Mammary epithelial cell (primary cell): ENCODE results near the gene IGFBP7.

ENCODE experiments used
- EZH2 ChIP-seq: IDR thresholded peaks from 2 replicates; pipeline ENCODE4 v1.6.1; 2012; ENCODE audit warnings: low read length, inconsistent platforms, borderline replicate concordance
- TF ChIP-seq, protein P1 (sequence below), 2 donors: IDR thresholded peaks in 1 of 2; conservative IDR thresholded peaks in 1 of 2; 2 replicates each; pipeline ENCODE4 v1.5.1; 2011 to 2012; ENCODE audit warnings: inconsistent platforms in 2 of 2, low read length in 2 of 2, mild to moderate bottlenecking in 2 of 2, control low read depth in 1 of 2, low read depth in 1 of 2; ENCODE audit not compliant: insufficient read depth in 1 of 2; ENCODE audit errors: extremely low read depth in 1 of 2

DNA sequence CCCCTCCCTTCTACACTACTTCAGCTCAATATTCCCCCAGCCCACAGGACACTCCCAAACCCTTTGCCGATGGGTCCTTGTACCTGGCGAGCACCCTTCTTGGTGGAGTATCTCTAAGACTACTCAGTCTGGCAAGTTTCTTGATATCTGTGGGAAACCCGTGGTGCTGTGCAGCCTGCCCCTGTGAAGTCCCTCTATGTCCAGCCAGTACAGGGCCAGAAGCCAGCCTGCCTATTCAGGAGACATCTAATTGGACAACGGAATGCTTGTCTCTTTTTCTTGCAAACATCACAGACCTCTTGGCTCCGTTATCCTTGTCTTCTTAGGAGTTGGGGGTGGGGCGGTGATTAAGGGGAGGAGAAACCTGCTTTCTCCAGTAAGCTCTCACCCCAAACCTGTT is 3.7 kb upstream of the IGFBP7 start:
- TF ChIP-seq, protein P1, sequence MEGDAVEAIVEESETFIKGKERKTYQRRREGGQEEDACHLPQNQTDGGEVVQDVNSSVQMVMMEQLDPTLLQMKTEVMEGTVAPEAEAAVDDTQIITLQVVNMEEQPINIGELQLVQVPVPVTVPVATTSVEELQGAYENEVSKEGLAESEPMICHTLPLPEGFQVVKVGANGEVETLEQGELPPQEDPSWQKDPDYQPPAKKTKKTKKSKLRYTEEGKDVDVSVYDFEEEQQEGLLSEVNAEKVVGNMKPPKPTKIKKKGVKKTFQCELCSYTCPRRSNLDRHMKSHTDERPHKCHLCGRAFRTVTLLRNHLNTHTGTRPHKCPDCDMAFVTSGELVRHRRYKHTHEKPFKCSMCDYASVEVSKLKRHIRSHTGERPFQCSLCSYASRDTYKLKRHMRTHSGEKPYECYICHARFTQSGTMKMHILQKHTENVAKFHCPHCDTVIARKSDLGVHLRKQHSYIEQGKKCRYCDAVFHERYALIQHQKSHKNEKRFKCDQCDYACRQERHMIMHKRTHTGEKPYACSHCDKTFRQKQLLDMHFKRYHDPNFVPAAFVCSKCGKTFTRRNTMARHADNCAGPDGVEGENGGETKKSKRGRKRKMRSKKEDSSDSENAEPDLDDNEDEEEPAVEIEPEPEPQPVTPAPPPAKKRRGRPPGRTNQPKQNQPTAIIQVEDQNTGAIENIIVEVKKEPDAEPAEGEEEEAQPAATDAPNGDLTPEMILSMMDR (conservative IDR thresholded peaks at IDR 0.05 in 1 of 2, IDR thresholded peaks at IDR 0.05 in 1 of 2; ENCODE audit: extremely low read depth in 1 of 2, insufficient read depth in 1 of 2, low read depth in 1 of 2, low read length in 2 of 2), result no peak
- no peak for TF ChIP-seq EZH2
